ENCODE data around the gene PITX1.

The PITX1 gene

GRCh38 chr5:135013445-135013844, 20.6 kb downstream of the PITX1 start:
- no peak overlapping the region for H3K27ac ChIP-seq (ENCODE audit: low read length)
- DNase-seq, result no peak
- H3K9ac ChIP-seq (ENCODE audit: low read length), result no peak overlapping the region
- no peaks in the 10 kb centered on the region for H3K27me3 ChIP-seq (replicated peaks; ENCODE audit: insufficient read depth, low read length)
- no peaks in the 10 kb centered on the region for H3K9me2 ChIP-seq (replicated peaks; ENCODE audit: insufficient read depth, low read length)
- H3K4me3 ChIP-seq (ENCODE audit: low read length), result no peak overlapping the region
- H3K4me2 ChIP-seq (ENCODE audit: low read depth, low read length), result no peak overlapping the region
- H3K9me3 ChIP-seq (replicated peaks; ENCODE audit: insufficient read depth, low read length), result no peaks in the 10 kb centered on the region
- H3K4me1 ChIP-seq (ENCODE audit: low read length), result peaks cover 6% of the 10 kb centered on the region; the same call in 1 of the 2 replicates
- H2AFZ ChIP-seq (ENCODE audit: low read length), result no peak overlapping the region
- H3K79me2 ChIP-seq (ENCODE audit: low read length), result no peaks in the 10 kb centered on the region
- no peaks in the 10 kb centered on the region for H3K36me3 ChIP-seq (replicated peaks; ENCODE audit: insufficient read depth, low read length)
- TF ChIP-seq CTCF (IDR thresholded peaks at IDR 0.05; ENCODE audit: low read length) (no peak), EZH2 (optimal IDR thresholded peaks at IDR 0.05; ENCODE audit: low read depth, low read length) (no peak), EZH2phosphoT487 (IDR thresholded peaks at IDR 0.05; ENCODE audit: low read length) (no peak)
- H3F3A ChIP-seq (ENCODE audit: insufficient read depth, low read length), result no peaks in the 10 kb centered on the region
- no peaks in the 10 kb centered on the region for H4K20me1 ChIP-seq (ENCODE audit: insufficient read depth, low read length)

GRCh38 chr5:135012951-135013391, 21.1 kb downstream of the PITX1 start:
- Histone ChIP-seq H3K9me2 (replicated peaks; ENCODE audit: insufficient read depth, low read length) (no peaks in the 10 kb centered on the region), H3K4me3 (ENCODE audit: low read length) (no peak overlapping the region), H3K27me3 (replicated peaks; ENCODE audit: insufficient read depth, low read length) (no peaks in the 10 kb centered on the region), H3K9me3 (replicated peaks; ENCODE audit: insufficient read depth, low read length) (no peaks in the 10 kb centered on the region), H3K9ac (ENCODE audit: low read length) (no peak overlapping the region), H3K36me3 (replicated peaks; ENCODE audit: insufficient read depth, low read length) (no peaks in the 10 kb centered on the region), H3K79me2 (ENCODE audit: low read length) (no peaks in the 10 kb centered on the region), H3K4me2 (ENCODE audit: low read depth, low read length) (no peak overlapping the region), H3K27ac (ENCODE audit: low read length) (no peak overlapping the region), H3K4me1 (ENCODE audit: low read length) (peaks cover 6% of the 10 kb centered on the region; the same call in 1 of the 2 replicates), H3F3A (ENCODE audit: insufficient read depth, low read length) (no peaks in the 10 kb centered on the region), H4K20me1 (ENCODE audit: insufficient read depth, low read length) (no peaks in the 10 kb centered on the region), H2AFZ (ENCODE audit: low read length) (no peak overlapping the region)
- TF ChIP-seq EZH2phosphoT487 (IDR thresholded peaks at IDR 0.05; ENCODE audit: low read length) (no peak), CTCF (IDR thresholded peaks at IDR 0.05; ENCODE audit: low read length) (no peak), EZH2 (optimal IDR thresholded peaks at IDR 0.05; ENCODE audit: low read depth, low read length) (no peak)
- DNase-seq, result no peak

GRCh38 chr5:135012033-135012588, 21.9 kb downstream of the PITX1 start:
- no peak for DNase-seq
- no peak overlapping the region for H3K27ac ChIP-seq (ENCODE audit: low read length)
- H3K36me3 ChIP-seq (replicated peaks; ENCODE audit: insufficient read depth, low read length), result no peaks in the 10 kb centered on the region
- no peaks in the 10 kb centered on the region for H3K9me3 ChIP-seq (replicated peaks; ENCODE audit: insufficient read depth, low read length)
- H3K9me2 ChIP-seq (replicated peaks; ENCODE audit: insufficient read depth, low read length), result no peaks in the 10 kb centered on the region
- H3K27me3 ChIP-seq (replicated peaks; ENCODE audit: insufficient read depth, low read length), result no peaks in the 10 kb centered on the region
- H2AFZ ChIP-seq (ENCODE audit: low read length), result no peak overlapping the region
- no peak overlapping the region for H3K4me3 ChIP-seq (ENCODE audit: low read length)
- H3K9ac ChIP-seq (ENCODE audit: low read length), result no peak overlapping the region
- no peaks in the 10 kb centered on the region for H4K20me1 ChIP-seq (ENCODE audit: insufficient read depth, low read length)
- peaks cover 6% of the 10 kb centered on the region; the same call in 1 of the 2 replicates for H3K4me1 ChIP-seq (ENCODE audit: low read length)
- no peaks in the 10 kb centered on the region for H3F3A ChIP-seq (ENCODE audit: insufficient read depth, low read length)
- no peaks in the 10 kb centered on the region for H3K79me2 ChIP-seq (ENCODE audit: low read length)
- H3K4me2 ChIP-seq (ENCODE audit: low read depth, low read length), result no peak overlapping the region
- no peak for TF ChIP-seq EZH2phosphoT487 (IDR thresholded peaks at IDR 0.05; ENCODE audit: low read length)
- no peak for TF ChIP-seq CTCF (IDR thresholded peaks at IDR 0.05; ENCODE audit: low read length)
- TF ChIP-seq EZH2 (optimal IDR thresholded peaks at IDR 0.05; ENCODE audit: low read depth, low read length), result no peak

Measured in MM.1S (cell line).